SKM-1 (cell line): Measurements from ENCODE around the gene PSMA8.
"Not testable (repeated sequence)": the region's sequence is repeated elsewhere in the genome, so short reads cannot be mapped to it uniquely, and the experiment has no call there.

Source experiments
- DNase-seq: peaks from one replicate; lab custom pipeline; 2025; ENCODE audit not compliant: unreplicated experiment; lab: John Stamatoyannopoulos, UW

The PSMA8 gene

DNA sequence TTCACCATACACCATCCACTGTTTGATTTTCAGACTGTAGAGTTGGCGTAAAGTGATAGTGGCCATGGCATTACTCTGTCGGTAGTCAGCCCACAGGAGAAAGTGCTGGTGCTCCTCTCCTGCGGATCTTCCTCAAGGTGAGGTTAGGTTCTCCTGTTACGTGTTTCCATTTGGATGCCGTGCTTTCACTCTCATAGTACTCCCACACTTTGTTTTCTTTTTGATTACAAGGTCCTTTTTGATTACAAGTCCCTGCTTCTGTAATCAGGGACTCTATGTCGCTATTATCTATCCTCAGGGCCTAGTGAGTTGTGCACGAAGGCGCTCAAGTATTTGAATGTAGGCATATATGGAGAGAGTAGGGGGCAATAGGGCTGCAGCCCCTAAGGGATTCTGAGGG, 96.8 kb downstream of the PSMA8 start:
- no peak for DNase-seq

DNA sequence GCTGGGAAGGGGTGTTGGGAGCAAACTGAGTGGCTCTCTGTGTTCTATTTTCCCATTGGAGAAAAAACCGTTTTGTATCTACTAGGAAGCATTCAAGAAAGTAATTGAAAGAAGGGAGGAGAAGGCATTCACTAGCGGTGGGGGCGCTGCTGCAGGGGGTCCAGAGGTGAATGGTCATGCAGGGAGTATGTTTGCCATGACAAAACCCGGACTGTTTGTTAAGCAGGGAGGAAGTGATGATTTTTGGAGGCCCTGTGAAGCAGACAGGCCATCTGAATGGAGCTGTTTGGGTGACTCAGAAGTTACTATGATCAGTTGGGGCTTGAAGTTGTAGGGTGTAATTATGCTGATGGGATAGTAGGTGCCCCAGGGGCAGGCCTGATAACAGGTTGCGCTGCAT, 99.5 kb downstream of the PSMA8 start:
- DNase-seq = no peak

GRCh38 chr18:26237363-26237762, 103.7 kb downstream of the PSMA8 start:
- DNase-seq = not testable (repeated sequence)

- DNase-seq = not testable (repeated sequence)
Observed at GRCh38 chr18:26238718-26239117, 105.0 kb downstream of the PSMA8 start.

DNA sequence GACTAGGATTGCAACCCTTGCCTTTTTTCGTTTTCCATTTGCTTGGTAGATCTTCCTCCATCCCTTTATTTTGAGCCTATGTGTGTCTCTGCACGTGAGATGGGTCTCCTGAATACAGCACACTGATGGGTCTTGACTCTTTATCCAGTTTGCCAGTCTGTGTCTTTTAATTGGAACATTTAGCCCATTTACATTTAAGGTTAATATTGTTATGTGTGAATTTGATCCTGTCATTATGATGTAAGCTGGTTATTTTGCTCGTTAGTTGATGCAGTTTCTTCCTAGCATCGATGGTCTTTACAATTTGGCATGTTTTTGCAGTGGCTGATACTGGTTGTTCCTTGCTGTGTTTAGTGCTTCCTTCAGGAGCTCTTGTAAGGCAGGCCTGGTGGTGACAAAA, 108.7 kb downstream of the PSMA8 start:
- not testable (repeated sequence) for DNase-seq
